Measurements from ENCODE around the gene APOB.

APOB gene

DNA sequence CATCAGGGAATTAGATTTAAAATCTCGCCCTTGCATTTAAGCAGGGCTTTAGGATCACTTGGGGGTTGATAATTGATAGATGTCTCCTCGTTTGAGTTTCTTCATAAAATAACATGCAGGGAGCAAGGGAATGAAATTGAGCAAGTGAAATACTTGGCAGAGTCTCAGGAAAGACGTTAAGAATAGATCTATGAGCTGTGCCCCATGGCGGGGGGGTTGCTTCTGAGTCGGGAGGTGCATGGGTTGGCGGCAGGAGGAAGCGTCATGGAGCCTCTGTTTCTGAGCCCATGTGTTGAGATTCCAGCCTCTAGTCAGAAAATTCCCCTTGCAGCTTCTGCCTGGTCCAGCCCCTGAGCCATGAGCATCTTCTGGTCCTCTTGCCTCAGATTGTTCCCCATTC, 82.0 kb downstream of the APOB start:
- TF ChIP-seq, protein P1, sequence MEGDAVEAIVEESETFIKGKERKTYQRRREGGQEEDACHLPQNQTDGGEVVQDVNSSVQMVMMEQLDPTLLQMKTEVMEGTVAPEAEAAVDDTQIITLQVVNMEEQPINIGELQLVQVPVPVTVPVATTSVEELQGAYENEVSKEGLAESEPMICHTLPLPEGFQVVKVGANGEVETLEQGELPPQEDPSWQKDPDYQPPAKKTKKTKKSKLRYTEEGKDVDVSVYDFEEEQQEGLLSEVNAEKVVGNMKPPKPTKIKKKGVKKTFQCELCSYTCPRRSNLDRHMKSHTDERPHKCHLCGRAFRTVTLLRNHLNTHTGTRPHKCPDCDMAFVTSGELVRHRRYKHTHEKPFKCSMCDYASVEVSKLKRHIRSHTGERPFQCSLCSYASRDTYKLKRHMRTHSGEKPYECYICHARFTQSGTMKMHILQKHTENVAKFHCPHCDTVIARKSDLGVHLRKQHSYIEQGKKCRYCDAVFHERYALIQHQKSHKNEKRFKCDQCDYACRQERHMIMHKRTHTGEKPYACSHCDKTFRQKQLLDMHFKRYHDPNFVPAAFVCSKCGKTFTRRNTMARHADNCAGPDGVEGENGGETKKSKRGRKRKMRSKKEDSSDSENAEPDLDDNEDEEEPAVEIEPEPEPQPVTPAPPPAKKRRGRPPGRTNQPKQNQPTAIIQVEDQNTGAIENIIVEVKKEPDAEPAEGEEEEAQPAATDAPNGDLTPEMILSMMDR (IDR thresholded peaks at IDR 0.05; ENCODE audit: extremely low read depth, missing control alignments): no peak
- DNase-seq (ENCODE audit: low spot score): no peak

DNA sequence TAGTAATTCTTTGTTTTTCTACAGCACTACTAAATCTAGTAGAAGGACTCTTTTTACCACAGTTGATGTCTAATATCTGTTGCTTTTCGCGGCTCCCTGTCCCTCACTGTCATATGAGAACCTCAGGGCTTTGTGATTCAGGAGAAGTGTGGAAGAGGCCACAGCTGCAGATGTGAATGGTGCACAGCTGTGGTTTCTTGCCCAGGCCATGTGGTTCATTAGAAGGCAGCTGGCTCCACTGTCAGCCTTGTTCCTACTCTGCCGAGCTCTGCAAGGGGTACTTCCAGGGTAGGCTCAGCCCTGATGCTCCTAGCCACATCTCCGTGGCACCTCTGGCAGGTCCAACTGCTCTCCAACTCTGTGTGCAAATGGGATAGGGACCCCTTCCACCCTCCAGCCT, 83.9 kb downstream of the APOB start:
- no peak for DNase-seq (ENCODE audit: low spot score)
- TF ChIP-seq, protein P1 (IDR thresholded peaks at IDR 0.05; ENCODE audit: extremely low read depth, missing control alignments): no peak

DNA sequence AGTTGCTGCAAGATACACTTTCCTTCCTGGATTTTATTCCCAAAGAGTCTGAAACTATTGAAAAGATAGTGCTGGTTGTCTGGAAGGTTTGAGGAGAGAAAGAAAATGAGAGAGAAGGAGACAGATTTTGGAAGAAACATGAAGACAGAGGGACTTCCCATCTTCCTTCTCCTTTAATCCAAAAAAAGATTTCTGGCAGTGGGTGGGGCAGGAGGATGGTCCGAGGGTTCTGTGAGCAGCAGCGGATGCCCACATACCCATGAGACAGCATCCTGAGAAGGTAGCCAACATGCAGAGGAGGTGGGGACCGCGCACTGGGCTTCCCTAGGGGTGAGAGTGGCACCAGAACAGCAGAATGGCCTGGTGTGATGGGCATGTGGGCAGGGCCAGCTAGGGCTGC, 84.6 kb downstream of the APOB start:
- TF ChIP-seq, protein P1 (IDR thresholded peaks at IDR 0.05; ENCODE audit: extremely low read depth, missing control alignments): no peak
- no peak for DNase-seq (ENCODE audit: low spot score)

DNA sequence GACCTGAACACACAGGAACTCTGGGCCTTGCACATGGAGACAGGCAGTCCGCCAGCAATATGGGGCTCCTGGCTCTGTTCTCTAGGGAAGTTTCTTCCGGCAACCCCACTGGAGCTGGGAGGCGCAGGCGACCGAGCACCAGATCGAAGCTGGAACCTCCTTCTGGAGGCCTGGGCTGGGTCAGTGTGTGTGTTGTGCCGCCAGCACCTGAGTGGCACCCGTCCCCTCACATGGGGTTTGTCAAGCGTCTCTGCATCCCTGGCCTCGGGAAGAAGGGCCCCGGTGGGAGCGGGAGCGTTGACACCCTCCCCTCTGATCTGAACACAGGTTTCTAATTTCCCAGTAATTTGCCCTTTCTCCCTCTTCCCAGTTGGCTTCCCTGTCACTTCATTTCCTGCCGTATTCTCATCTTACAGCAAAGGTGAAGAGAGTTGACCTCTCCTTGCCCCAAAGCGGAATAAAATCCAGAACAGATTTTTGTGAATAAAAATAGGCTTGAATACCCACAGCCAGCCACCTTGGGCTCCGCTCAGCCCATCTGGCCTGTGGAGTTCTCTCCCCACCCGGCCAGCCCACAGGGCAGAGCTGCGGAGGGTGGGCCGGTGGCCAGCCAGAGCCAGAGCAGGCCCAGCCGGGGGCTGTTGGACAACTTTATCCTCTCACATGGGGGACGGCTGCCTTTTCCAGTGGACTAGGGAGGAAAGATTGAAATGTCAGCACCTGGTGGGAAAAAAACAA, 85.9 kb downstream of the APOB start:
- DNase-seq (ENCODE audit: low spot score): no peak
- TF ChIP-seq, protein P1 (IDR thresholded peaks at IDR 0.05; ENCODE audit: extremely low read depth, missing control alignments): no peak

DNA sequence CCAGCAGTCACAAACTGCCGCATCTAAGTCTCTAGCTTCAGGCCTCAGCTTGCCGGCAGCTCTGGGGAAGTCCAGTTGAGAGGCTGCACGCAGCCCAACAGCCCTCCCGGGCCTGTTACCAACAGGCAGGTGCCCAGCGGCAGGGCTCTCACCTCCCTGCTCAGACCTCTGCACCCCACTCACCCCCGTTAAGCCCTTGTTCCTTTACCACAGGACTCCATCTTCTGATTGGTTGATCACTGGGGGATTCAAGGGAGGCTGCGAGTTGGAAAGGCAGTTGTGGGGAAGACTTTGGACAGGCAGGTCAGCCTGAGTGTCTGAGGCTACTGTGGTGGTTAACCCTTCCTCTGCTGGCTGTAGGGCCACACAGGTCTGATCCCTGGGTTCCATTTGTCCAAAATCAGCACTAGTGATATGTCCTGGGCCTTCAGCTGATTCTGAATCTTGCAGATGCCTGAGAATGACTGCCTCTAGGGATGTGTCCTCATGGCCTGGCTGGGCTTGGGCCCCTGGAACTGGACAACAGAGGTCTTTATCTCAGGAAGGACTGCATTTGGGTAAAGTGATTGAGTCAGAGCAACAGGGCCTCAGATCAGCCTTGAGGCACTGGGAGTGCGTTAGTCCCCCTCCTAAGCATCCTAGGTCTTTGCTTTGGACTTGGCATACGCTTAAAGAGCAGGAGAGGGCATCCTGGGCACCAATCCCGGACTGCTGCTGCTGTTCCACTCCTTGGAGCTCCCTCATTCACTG, 88.4 kb downstream of the APOB start:
- TF ChIP-seq, protein P1 (IDR thresholded peaks at IDR 0.05; ENCODE audit: extremely low read depth, missing control alignments): no peak
- DNase-seq (ENCODE audit: low spot score): no peak

DNA sequence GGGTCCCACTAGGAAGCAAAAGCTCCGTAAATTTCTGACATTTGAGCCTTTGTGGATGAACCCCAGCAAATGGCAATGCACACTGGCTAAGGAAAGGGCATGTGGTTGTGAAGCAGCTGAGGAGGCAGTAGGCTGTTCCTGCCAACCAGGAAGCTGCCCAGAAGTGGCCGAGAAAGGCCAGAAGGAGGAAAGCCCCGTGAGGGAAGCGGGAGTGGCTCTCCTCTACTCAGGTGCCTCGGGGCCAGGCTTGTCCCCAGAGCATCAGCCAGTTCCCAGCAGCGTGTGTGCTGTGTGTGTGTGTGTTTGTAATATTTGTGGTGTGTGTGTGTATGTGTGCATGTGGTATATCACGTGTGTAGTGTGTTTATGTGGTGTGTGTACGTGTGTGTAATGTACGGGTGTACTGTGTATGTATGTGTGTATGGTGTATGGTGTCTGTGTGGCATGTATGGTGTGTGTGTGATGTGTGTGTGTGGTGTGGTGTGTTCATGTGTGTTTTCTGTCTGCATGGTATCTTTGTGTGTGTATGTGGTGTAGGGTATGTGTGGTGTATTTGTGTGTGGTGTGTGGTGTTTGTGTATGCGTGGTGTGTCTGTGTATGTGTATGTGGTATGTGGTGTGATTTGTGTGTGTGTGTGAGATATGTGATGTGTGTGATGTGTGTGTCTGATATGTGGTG, 90.6 kb downstream of the APOB start:
- no peak for DNase-seq (ENCODE audit: low spot score)

More for the DNA sequence above, 90.6 kb downstream of the APOB start:
- TF ChIP-seq, protein P1 (IDR thresholded peaks at IDR 0.05; ENCODE audit: extremely low read depth, missing control alignments): no peak
